ENCODE measurements around the gene CDH6. TPM values are rescaled to one million over a fixed set of nuclear protein-coding genes. Genes with fewer than 3 reads are reported as not detected.

CDH6 gene
- total RNA-seq, 2 experiments from 2014 or later, result not detected

- no peak overlapping the region for H3K4me3 Mint-ChIP-seq
- DNase-seq, result no peak
- ATAC-seq (ENCODE audit: low read depth), result no peak
- no peak overlapping the region for H3K27ac Mint-ChIP-seq
- no peaks in the 10 kb centered on the region for H3K4me1 Mint-ChIP-seq
- H3K9me3 Mint-ChIP-seq, result no peaks in the 10 kb centered on the region
- H3K27me3 Mint-ChIP-seq, result no peaks in the 10 kb centered on the region
- POLR2A ChIA-PET, result no interaction called here
- H3K36me3 Mint-ChIP-seq, result no peaks in the 10 kb centered on the region
These were observed 89.8 kb downstream of the CDH6 start for GRCh38 chr5:31283326-31283725.

DNA sequence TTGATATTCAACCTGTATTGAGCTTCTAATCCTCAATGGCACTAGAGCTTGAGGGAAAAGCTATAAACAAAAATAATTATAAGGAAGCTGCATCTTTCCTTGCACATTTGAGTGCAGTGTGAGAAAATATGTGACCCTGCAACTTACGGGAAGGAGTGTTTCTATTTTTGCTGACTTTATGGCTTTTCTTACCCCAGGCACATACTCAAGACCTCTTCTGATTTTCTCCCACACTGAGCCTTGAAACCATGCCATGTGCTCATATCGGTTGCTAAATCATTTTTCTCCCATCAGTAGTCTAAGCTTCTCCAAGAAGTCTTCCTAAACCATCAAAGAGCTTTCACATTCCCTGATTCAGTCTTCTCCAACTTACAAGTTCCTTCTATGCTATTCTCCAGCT lies 91.5 kb downstream of the CDH6 start:
- ATAC-seq (ENCODE audit: low read depth) (no peak), DNase-seq (no peak)
- Mint-ChIP-seq H3K4me1 (no peaks in the 10 kb centered on the region), H3K27ac (no peak overlapping the region), H3K9me3 (no peaks in the 10 kb centered on the region), H3K27me3 (no peaks in the 10 kb centered on the region), H3K4me3 (no peak overlapping the region), H3K36me3 (no peaks in the 10 kb centered on the region)
- POLR2A ChIA-PET, result no interaction called here

DNA sequence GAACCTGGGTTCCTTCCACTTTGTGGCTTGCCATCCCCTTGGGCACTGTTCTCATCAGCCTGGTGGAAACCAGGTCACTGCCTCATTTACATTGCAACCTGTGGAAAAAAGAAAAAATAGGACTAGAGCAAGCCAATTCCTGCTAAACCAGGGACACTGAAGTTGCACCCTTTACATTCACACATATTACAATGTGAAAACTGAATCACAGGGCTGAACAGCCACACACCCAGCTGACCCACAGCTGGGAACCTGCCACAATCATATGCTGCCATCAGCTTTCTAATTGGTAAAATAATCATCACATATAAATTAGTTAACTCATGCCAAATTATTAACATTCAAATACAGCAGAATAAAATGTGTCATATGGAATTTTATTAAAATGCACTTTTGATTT lies 94.5 kb downstream of the CDH6 start:
- no peak for ATAC-seq (ENCODE audit: low read depth)
- Mint-ChIP-seq H3K27ac (no peak overlapping the region), H3K4me3 (no peak overlapping the region), H3K36me3 (no peaks in the 10 kb centered on the region), H3K4me1 (no peaks in the 10 kb centered on the region), H3K9me3 (no peaks in the 10 kb centered on the region), H3K27me3 (no peaks in the 10 kb centered on the region)
- no peak for DNase-seq
- POLR2A ChIA-PET, result no interaction called here

DNA sequence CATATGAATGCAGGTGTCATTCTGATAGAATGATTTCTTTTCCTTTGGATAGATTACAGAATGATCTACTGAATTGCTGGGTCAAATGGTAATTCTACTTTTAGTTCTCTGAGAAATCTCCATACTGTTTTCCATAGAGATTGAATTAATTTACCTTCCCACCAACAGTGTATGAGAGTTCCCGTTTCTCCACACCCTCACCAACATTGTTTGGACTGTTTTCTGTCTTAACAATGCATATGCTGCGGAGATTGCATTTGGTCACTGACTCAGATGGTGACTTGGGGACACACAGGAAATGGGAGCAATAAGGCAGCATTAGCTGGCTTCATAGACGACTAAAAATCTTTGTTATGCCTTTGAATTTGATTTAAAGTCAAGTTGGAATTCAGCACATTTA lies 95.9 kb downstream of the CDH6 start:
- POLR2A ChIA-PET, result no interaction called here
- no peaks in the 10 kb centered on the region for H3K4me1 Mint-ChIP-seq
- no peak overlapping the region for H3K4me3 Mint-ChIP-seq
- H3K27ac Mint-ChIP-seq, result no peak overlapping the region
- ATAC-seq (ENCODE audit: low read depth) (no peak), DNase-seq (no peak)
- H3K27me3 Mint-ChIP-seq, result no peaks in the 10 kb centered on the region
- no peaks in the 10 kb centered on the region for H3K36me3 Mint-ChIP-seq
- no peaks in the 10 kb centered on the region for H3K9me3 Mint-ChIP-seq

DNA sequence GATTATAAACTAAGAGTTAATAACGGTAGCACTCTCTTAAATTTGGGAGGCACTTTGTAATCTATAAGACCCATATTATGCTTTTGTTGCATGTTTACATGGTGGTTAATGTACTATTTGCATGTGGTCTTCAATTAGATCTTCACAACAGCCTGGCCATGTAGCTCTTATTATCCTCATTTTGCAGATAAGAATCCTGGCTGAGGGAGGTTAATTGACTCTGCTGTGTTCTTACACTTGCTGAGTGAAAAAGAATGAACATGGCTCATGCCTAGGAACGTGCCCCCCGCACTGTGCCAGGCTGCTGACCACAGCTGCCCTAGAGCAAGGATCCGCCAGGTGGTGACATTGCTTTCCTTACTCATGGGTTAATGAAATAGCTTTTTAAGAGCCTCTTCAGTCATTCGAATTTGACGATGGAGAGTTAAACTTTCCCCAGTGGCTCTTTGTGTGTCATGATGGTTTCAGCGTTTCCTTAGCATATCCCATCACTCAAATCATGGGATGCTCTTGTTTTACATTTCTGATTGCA lies 97.9 kb downstream of the CDH6 start:
- peaks cover 2% of the 10 kb centered on the region for H3K27me3 Mint-ChIP-seq
- no peaks in the 10 kb centered on the region for H3K36me3 Mint-ChIP-seq
- no peak overlapping the region for H3K4me3 Mint-ChIP-seq
- H3K9me3 Mint-ChIP-seq, result no peaks in the 10 kb centered on the region
- POLR2A ChIA-PET, result no interaction called here
- H3K4me1 Mint-ChIP-seq, result no peaks in the 10 kb centered on the region
- no peak for DNase-seq
- H3K27ac Mint-ChIP-seq, result no peak overlapping the region
- no peak for ATAC-seq (ENCODE audit: low read depth)

- Mint-ChIP-seq H3K4me3 (no peak overlapping the region), H3K27me3 (peaks cover 6% of the 10 kb centered on the region), H3K36me3 (no peaks in the 10 kb centered on the region), H3K4me1 (no peaks in the 10 kb centered on the region), H3K27ac (no peak overlapping the region), H3K9me3 (no peaks in the 10 kb centered on the region)
- no peak for DNase-seq
- POLR2A ChIA-PET, result no interaction called here
- ATAC-seq (ENCODE audit: low read depth), result no peak
These were observed 107.0 kb downstream of the CDH6 start for GRCh38 chr5:31300501-31300900.

DNA sequence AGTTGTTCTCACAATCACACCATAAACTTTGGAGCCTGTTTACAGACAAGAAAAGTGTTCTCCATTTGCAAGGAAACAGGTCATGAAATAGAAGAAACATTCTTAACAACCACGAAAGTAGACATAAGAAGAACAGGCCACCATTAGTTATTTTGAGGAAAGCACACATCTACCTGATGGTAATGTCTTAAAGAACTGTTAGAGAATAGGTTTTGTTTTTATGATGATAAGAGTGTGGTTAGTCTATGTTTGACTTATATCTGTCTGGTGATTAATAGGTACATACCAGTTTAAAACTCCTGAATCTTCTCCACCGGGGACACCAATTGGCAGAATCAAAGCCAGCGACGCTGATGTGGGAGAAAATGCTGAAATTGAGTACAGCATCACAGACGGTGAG lies 108.3 kb downstream of the CDH6 start:
- H3K27ac Mint-ChIP-seq, result no peak overlapping the region
- H3K4me1 Mint-ChIP-seq, result no peaks in the 10 kb centered on the region
- no peaks in the 10 kb centered on the region for H3K9me3 Mint-ChIP-seq
- no peak overlapping the region for H3K4me3 Mint-ChIP-seq
- POLR2A ChIA-PET, result no interaction called here
- no peak for DNase-seq
- ATAC-seq (ENCODE audit: low read depth), result no peak
- no peaks in the 10 kb centered on the region for H3K36me3 Mint-ChIP-seq
- H3K27me3 Mint-ChIP-seq, result peaks cover 6% of the 10 kb centered on the region

DNA sequence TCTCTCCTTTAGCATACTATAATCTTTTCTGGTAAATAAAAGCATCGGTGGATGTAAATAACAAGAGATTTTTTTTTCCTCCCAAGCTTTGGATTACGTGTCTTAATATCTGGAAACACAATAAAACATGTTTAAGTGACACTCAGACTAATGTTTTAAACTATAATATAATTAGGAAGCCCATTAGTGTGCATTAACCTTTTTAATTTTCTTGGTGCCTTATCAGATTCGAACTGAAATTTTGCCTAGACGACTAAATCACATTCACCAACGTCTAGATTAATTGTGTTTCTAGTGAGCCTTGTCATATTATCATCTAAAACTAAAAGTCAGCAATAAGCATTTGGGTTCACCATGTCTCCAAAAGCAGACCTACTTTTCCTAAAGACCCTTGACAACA lies 110.2 kb downstream of the CDH6 start:
- Mint-ChIP-seq H3K4me3 (no peak overlapping the region), H3K36me3 (no peaks in the 10 kb centered on the region), H3K27ac (no peak overlapping the region), H3K27me3 (no peaks in the 10 kb centered on the region), H3K9me3 (no peaks in the 10 kb centered on the region), H3K4me1 (no peaks in the 10 kb centered on the region)
- DNase-seq (no peak), ATAC-seq (ENCODE audit: low read depth) (no peak)
- POLR2A ChIA-PET, result no interaction called here

GRCh38 chr5:31317665-31318064 lies 124.2 kb downstream of the CDH6 start:
- POLR2A ChIA-PET, result no interaction called here
- no peak overlapping the region for H3K4me3 Mint-ChIP-seq
- no peaks in the 10 kb centered on the region for H3K4me1 Mint-ChIP-seq
- no peaks in the 10 kb centered on the region for H3K36me3 Mint-ChIP-seq
- DNase-seq (no peak), ATAC-seq (ENCODE audit: low read depth) (no peak)
- no peak overlapping the region for H3K27ac Mint-ChIP-seq
- H3K27me3 Mint-ChIP-seq, result no peaks in the 10 kb centered on the region
- H3K9me3 Mint-ChIP-seq, result no peaks in the 10 kb centered on the region

- DNase-seq, result no peak
- Mint-ChIP-seq H3K27me3 (no peaks in the 10 kb centered on the region), H3K4me1 (no peaks in the 10 kb centered on the region), H3K4me3 (no peak overlapping the region), H3K9me3 (no peaks in the 10 kb centered on the region), H3K36me3 (no peaks in the 10 kb centered on the region), H3K27ac (no peak overlapping the region)
- no peak for ATAC-seq (ENCODE audit: low read depth)
- POLR2A ChIA-PET, result no interaction called here
These were observed 125.8 kb downstream of the CDH6 start for GRCh38 chr5:31319335-31319734.

DNA sequence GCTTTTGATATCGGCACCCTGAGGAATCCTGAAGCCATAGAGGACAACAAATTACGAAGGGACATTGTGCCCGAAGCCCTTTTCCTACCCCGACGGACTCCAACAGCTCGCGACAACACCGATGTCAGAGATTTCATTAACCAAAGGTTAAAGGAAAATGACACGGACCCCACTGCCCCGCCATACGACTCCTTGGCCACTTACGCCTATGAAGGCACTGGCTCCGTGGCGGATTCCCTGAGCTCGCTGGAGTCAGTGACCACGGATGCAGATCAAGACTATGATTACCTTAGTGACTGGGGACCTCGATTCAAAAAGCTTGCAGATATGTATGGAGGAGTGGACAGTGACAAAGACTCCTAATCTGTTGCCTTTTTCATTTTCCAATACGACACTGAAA lies 129.5 kb downstream of the CDH6 start:
- no peaks in the 10 kb centered on the region for H3K4me1 Mint-ChIP-seq
- no peak overlapping the region for H3K27ac Mint-ChIP-seq
- no peak for DNase-seq
- no peak for ATAC-seq (ENCODE audit: low read depth)
- H3K4me3 Mint-ChIP-seq, result no peak overlapping the region
- H3K27me3 Mint-ChIP-seq, result no peaks in the 10 kb centered on the region
- POLR2A ChIA-PET, result no interaction called here
- no peaks in the 10 kb centered on the region for H3K36me3 Mint-ChIP-seq
- no peaks in the 10 kb centered on the region for H3K9me3 Mint-ChIP-seq

DNA sequence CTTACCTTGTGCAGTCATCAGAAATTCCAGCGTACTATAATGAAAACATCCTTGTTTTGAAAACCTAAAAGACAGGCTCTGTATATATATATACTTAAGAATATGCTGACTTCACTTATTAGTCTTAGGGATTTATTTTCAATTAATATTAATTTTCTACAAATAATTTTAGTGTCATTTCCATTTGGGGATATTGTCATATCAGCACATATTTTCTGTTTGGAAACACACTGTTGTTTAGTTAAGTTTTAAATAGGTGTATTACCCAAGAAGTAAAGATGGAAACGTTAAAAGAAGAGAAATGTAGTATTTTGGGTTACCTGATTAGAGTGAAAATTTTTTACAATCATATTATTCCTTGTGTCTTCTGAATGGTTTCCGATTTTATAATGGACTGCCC lies 131.4 kb downstream of the CDH6 start:
- H3K27ac Mint-ChIP-seq, result no peak overlapping the region

DNA sequence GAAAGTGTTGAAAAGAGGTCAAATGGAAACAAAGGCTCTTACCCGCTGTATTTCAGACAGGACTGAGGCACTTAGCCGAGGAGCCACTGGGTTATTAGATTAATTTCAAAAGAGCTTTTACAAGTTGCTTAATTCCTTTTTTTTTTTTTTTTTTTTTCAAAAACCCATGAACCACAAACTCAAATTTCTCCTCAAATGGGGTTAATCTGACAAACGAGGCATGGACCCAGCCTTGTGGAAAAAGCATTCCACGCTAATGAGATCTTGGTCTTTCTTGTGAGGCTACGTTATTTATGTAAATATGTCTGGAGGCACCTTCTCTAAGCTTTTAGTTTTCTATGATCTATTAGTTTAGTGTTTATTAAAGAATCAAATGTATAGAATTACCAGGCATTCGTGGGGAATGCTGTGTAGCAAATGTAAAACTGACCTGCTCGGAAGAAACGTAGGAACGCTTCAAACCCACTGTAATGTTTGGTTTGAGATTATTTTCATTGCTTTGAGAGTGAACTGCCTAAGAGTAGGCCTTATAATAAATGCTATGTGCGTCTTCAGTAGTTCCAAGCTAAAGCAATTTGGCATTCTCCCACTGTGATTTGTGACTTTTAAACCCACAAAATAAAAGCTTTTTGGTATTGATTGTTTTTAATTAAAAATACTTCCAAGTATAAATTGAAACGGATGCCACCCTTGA lies 134.7 kb downstream of the CDH6 start:
- Mint-ChIP-seq H3K27ac (no peak overlapping the region), H3K9me3 (no peaks in the 10 kb centered on the region)
- POLR2A ChIA-PET, result no interaction called here

More for the DNA sequence above, 131.4 kb downstream of the CDH6 start:
- DNase-seq (no peak), ATAC-seq (ENCODE audit: low read depth) (no peak)
- H3K36me3 Mint-ChIP-seq, result no peaks in the 10 kb centered on the region
- POLR2A ChIA-PET, result no interaction called here
- no peaks in the 10 kb centered on the region for H3K9me3 Mint-ChIP-seq
- H3K4me1 Mint-ChIP-seq, result no peaks in the 10 kb centered on the region
- no peaks in the 10 kb centered on the region for H3K27me3 Mint-ChIP-seq
- H3K4me3 Mint-ChIP-seq, result no peak overlapping the region

DNA sequence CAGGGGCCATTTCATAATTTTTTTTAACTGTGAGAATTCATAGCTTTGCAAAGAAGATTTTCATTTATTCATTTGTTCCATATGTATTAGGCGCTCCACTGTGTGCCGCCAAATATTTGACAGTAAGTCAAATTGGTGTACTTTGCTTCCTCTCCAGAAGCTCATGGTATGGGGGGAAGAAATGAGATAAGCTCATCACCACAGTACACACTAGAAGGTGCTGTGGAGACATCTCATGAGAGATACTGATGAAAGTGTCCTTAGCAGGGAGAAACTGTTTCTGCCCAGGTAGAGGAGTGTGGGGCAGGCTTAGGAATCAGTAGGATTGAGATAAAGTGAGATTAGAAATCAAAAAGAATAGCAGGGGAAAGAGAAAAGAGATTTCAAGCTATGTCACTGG lies 136.2 kb downstream of the CDH6 start:
- Mint-ChIP-seq H3K27ac (no peak overlapping the region), H3K9me3 (no peaks in the 10 kb centered on the region), H3K4me1 (no peaks in the 10 kb centered on the region), H3K4me3 (no peak overlapping the region), H3K27me3 (no peaks in the 10 kb centered on the region), H3K36me3 (no peaks in the 10 kb centered on the region)
- POLR2A ChIA-PET, result no interaction called here
- DNase-seq (no peak), ATAC-seq (ENCODE audit: low read depth) (no peak)

More for the DNA sequence above, 134.7 kb downstream of the CDH6 start:
- Mint-ChIP-seq H3K4me3 (no peak overlapping the region), H3K4me1 (no peaks in the 10 kb centered on the region), H3K36me3 (no peaks in the 10 kb centered on the region), H3K27me3 (no peaks in the 10 kb centered on the region)
- DNase-seq (no peak), ATAC-seq (ENCODE audit: low read depth) (no peak)

DNA sequence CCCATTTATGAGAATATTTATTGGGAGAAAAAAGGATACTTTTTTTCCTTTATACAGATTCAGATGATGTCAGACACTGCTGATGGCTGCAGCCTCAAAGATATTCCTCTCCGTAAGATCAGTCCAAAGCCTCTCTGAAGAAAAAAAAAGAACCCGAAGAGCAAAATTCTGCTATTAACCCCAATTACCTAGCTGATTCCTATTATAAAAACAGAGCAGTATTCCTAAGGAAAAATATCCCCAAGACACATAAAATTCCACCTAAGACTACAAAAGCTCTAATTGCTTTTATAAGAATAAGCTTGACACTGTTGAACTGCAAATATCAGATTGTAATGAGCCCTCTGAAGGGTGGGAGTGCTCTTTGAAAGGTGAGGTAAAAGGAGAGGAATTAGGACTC lies 138.7 kb downstream of the CDH6 start:
- Mint-ChIP-seq H3K36me3 (no peaks in the 10 kb centered on the region), H3K4me1 (no peaks in the 10 kb centered on the region), H3K27me3 (no peaks in the 10 kb centered on the region), H3K4me3 (no peak overlapping the region), H3K27ac (no peak overlapping the region), H3K9me3 (no peaks in the 10 kb centered on the region)
- no peak for ATAC-seq (ENCODE audit: low read depth)
- POLR2A ChIA-PET, result no interaction called here
- no peak for DNase-seq
